ENCODE results near the gene ZDHHC18. TPM values are rescaled to one million over a fixed set of nuclear protein-coding genes. Genes with fewer than 3 reads are reported as not detected.
A peak's percentile ranks its signal among the peaks of the same experiment; 100 is the strongest.

ZDHHC18 gene
- total RNA-seq, 1 experiment from 2014 or later, result 12.5 TPM

DNA sequence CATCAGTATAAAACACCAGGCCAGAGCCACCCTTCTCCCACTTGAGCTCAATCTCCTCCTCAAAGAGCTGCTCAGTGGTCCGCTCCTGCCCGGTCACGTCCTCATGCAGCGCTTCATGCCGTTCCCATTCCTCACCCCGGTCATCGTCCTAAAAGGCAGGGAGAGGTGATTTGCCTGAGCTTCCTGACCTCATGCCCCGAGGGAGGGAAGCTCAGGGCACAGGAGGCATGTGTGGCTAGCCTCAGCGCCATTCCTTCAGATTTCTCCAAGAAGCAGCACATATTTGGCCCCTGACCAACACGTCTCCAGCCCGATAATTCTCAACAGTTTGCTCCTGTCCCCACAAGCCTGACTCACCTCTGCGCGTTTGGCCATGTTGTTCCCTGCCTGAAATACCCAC is 67.8 kb downstream of the ZDHHC18 start:
- no peak for DNase-seq (ENCODE audit: extremely low read depth, low read depth)

DNA sequence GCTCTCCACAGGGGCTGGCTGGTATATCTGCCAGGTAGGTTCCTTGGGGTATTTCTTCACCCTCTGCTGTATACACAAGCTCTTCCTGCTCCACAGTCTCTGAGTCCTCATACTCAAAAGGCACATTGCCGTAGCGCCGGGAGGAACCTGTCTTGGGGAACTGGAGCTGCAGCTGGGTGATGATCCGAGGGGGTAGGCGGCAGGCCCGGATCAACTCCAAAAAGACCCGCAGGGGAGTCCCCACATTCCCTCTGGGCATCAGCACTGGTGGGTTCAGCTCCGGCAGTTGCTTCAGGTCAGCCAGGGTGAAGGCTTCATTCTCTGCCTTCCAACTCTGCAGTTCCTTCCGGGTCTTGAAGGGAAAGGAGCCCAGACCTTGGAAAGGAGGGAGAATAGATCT is 70.9 kb downstream of the ZDHHC18 start:
- no peak for DNase-seq (ENCODE audit: extremely low read depth, low read depth)

DNA sequence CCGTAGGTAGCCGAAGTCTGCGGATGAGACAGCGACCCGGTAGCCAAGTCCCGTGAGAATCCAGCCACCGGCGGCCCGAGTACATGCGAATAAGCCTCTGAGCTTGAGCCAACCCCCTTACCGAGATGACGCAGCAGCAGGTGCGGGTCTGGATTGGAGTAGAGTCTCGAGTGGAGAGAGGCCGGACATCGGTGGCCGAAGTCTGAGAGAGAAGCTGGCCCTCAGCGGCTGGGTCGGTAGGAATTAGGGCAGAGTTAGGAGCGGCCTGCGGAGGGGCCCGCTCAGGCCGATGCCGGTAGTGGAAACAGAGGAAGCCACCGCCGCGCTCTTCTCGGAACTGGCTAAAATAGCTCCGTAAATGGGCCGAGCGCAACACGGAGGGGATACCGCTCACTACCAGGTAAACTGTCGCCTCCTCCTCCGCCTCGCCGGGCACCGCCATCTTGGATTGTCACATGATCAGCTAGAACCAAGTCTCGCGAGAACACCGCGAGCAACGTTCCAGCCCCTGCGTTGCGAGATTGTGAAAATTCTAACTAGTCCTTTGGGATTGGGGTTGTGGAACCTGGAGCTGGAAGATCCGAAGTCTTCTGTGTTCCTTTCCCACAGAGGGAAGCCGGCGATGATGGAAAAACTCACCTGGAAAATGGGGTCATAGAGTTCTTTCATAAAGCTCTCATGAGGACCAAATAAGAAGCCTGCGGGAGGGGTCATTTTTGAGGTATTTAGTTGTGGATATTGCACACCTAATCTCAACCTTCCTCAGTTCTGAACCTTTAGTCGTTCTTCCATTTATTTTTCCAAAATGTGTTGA is 73.7 kb downstream of the ZDHHC18 start, which contains the start of gene GPATCH3:
TSS of gene GPATCH3 (minus strand) at position 467 of the 814 bp plus-strand sequence. CDS start at position 442, 25 bp downstream.
- DNase-seq (ENCODE audit: extremely low read depth, low read depth), result peak; percentile 87

- DNase-seq (ENCODE audit: extremely low read depth, low read depth), result no peak
These were observed 74.5 kb downstream of the ZDHHC18 start for GRCh38 chr1:26900815-26901511.

Small RNA genes within 50 kb of the gene (small RNA-seq; reads per million reads assigned to genes)
- gene RN7SL165P, result 0 reads per million in 2 experiments

Other genes with a start within 250 kb of the ZDHHC18 start
- 16.5 and 17.6 TPM in 2 replicates for gene ARID1A, start 130.7 kb upstream of the ZDHHC18 start, total RNA-seq (2014; rRNA removed; shearing (Covaris generic))
- gene PIGV, start 38.7 kb upstream of the ZDHHC18 start, total RNA-seq (2014; rRNA removed; shearing (Covaris generic)), result 13.6 and 14.0 TPM in 2 replicates
- 21.7 and 23.1 TPM in 2 replicates for gene SFN, start 36.5 kb downstream of the ZDHHC18 start, total RNA-seq (2014; rRNA removed; shearing (Covaris generic))
- 13.5 and 19.5 TPM in 2 replicates for gene GPN2, start 63.6 kb downstream of the ZDHHC18 start, total RNA-seq (2014; rRNA removed; shearing (Covaris generic))
- gene GPATCH3, start 73.8 kb downstream of the ZDHHC18 start, total RNA-seq (2014; rRNA removed; shearing (Covaris generic)), result 6.7 and 7.5 TPM in 2 replicates
- not detected in 2 replicates for gene NR0B2, start 87.3 kb downstream of the ZDHHC18 start, total RNA-seq (2014; rRNA removed; shearing (Covaris generic))
- 40.2 and 60.1 TPM in 2 replicates for gene NUDC, start 95.1 kb downstream of the ZDHHC18 start, total RNA-seq (2014; rRNA removed; shearing (Covaris generic))
- gene KDF1, start 133.8 kb downstream of the ZDHHC18 start, total RNA-seq (2014; rRNA removed; shearing (Covaris generic)), result not detected in 2 replicates
- 1.1 and 2.1 TPM in 2 replicates for gene TRNP1, start 167.0 kb downstream of the ZDHHC18 start, total RNA-seq (2014; rRNA removed; shearing (Covaris generic))
- 0.07 TPM in 1 of 2 replicates, not detected in the other for gene TENT5B, start 186.2 kb downstream of the ZDHHC18 start, total RNA-seq (2014; rRNA removed; shearing (Covaris generic))